Stimulated activated CD8-positive, alpha-beta memory T cell treated with anti-CD3 and anti-CD28 coated beads, Interleukin-7, amount 100 ng/mL, for 24 hours (primary cell): ENCODE data around the gene DCAF11.
A peak's percentile ranks its signal among the peaks of the same experiment; 100 is the strongest.

ENCODE experiments used
- DNase-seq: peaks from one replicate; pipeline ENCODE4 v3.0.0-alpha.2; 2020; ENCODE audit warnings: low read depth

DCAF11 gene

GRCh38 chr14:24114532-24115421 is at the start of gene DCAF11, which contains the start of gene NRL:
TSS of gene DCAF11 (plus strand) at chr14:24114777. CDS start at chr14:24115595, 818 bp downstream.
TSS of gene NRL (minus strand) at chr14:24114949. CDS start at chr14:24082848, 32,101 bp downstream.
- DNase-seq: peak; percentile 94

DNA sequence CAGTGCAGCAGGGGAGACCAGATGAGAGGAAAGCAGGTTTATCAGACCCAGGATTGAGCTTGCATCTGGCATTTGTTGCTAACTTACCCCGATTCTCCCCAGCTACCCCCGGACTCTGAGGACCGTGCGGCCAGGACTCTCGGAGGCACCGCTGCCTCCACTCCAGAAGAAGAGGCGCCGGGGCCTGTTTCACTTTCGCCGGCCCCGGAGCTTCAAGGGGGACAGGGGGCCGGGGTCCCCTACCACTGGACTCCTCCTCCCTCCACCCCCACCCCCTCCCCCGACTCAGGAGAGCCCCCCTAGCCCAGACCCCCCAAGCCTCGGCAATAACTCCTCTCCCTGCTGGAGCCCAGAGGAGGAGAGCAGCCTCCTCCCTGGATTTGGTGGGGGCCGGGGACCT is 49.7 kb upstream of the DCAF11 start:
- no peak for DNase-seq

DNA sequence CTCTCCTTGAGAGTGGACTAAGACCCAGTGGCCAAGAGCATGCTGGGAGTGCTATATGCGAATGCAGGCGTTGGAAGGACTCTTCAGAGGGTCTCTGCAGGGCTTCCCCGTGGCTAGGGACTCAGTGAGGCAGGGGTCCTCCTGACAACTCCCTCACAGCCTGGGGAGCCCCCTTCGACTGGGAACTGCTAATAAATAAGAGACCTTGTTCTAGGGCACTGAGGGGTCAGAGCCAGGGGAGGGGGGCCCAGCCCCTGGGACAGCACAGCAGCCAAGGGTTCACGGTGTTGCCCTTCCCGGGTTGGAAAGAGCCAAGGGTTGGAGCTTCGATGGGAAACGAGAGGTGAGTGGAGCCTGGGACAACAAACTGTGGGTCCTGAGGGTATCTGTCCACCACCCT is 49.2 kb upstream of the DCAF11 start:
- DNase-seq: no peak

DNA sequence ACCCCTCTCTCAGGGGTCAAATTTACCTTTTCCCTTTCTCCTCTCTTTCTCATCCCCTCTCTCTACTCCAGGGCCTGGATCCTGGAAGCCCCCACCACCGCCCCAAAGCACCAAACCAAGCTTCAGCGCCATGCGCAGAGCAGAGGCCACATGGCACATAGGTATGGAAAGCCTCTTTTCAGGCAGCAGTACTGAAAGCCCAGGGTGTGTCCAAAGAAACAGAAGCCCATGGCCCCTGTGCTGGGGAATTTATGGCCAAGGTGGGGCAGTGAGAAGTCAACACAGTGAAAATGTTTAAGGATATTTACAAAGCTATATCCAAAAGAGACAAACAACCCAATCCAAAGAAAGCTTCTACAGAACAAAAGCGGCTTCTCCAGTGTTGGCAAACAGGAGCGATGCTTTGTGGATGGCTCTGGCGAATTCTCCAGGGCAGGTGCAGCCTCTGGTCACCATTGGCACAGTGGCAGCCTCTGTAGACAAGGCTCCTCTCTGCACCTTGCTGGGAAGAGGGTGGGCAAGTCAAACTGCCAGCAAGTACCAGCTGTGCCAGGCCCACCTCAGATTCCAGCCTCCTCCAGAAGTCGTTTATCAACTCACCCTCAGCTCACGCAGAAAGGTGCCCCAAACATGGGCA is 48.0 kb upstream of the DCAF11 start:
- no peak for DNase-seq

GRCh38 chr14:24067133-24068082 is 47.2 kb upstream of the DCAF11 start:
- no peak for DNase-seq

DNA sequence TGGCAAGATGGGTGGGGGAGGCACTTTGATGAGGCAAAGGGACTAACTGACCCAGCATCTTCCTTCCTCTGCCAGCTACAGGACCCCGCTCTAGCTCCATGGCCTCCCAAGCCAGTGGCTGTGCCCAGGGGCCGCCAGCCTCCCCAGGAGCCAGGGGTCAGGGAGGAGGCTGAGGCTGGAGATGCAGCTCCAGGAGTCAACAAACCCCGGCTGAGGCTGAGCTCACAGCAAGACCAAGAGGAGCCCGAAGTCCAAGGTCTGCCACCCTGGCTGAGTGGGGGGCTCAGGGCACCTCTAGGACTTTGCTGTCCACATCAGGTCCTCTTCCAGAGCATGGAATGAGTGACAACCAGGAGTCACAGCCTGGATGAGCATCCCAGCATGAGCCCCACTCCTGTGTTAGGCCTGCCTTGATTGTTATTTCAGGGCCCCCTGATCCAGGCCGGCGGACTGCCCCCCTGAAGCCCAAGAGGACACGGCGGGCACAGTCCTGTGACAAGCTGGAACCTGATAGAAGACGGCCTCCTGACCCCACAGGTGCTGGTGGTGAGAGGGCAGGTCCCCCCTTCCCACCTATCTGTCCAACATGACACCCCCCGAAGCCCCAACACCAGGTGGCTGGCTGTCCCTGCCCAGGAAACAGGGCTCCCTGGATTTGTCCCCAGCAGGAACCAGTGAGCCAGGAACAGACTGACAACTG is 45.7 kb upstream of the DCAF11 start:
- DNase-seq: no peak

GRCh38 chr14:24069411-24069735 is 45.2 kb upstream of the DCAF11 start:
- DNase-seq: no peak

GRCh38 chr14:24070285-24071143 is 44.1 kb upstream of the DCAF11 start:
- no peak for DNase-seq

- no peak for DNase-seq
These were observed 43.4 kb upstream of the DCAF11 start, which contains the start of gene CPNE6 for GRCh38 chr14:24071144-24071697. TSS of gene CPNE6 (plus strand) at chr14:24071562. CDS start at chr14:24072937, 1,375 bp downstream.

DNA sequence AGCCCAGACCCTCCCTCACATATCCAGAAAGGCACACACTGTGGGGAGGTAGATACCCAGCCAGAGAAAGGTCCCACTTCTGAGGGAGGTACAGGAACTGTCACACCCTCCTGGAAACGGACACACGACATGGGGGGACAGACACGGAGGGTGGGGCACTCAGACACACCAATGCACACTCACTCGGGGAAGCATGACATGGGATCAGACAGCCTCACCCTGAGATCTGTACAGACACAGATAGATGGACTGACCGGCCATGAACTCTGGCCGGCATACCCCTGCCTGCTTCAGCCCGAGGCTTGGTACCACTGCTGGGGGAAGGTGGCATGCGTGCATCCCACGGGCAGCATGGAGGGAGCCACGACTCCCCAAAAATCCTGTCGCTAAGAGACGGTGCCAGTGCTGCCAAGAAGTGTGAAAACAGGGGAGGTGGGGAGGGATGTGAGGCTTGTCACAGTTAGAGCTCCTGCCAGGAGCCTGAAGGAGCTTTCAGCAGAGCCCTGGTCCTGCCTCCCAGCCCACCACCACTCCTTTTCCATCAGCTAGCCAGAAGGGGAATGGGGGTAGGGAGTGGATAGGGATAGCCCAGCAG is 42.6 kb upstream of the DCAF11 start:
- DNase-seq: no peak

- DNase-seq: no peak
These were observed 42.1 kb upstream of the DCAF11 start for GRCh38 chr14:24072436-24072835.

GRCh38 chr14:24072881-24073877 is 41.4 kb upstream of the DCAF11 start:
- no peak for DNase-seq

GRCh38 chr14:24074625-24075484 is 39.7 kb upstream of the DCAF11 start:
- no peak for DNase-seq

- DNase-seq: no peak
These were observed 38.9 kb upstream of the DCAF11 start for GRCh38 chr14:24075485-24076301.

DNA sequence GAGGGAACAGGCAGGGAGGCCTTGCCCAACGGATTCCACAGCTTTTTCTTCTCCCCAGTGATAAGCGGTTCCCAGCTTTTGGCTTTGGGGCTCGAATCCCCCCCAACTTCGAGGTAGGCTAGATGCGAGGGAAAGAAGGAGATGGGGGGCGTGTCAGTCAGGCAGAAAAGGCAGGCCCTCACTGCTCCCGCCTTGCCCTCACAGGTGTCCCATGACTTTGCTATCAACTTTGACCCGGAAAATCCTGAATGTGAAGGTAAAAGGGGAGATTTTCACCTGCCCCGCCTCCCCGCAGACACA is 38.3 kb upstream of the DCAF11 start:
- no peak for DNase-seq

DNA sequence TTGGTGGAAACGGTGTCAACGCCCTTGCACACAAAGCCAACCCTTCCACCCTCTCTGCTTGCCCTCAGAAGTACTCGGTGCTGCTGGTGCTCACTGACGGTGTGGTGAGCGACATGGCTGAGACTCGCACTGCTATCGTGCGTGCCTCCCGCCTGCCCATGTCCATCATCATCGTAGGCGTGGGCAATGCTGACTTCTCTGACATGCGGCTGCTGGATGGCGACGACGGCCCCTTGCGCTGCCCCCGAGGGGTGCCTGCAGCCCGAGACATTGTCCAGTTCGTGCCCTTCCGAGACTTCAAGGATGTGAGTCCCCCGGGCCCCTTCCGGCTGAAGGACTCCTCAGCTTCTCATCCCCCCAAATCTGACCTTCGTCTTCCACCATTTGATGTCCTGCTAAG is 37.5 kb upstream of the DCAF11 start:
- no peak for DNase-seq

- no peak for DNase-seq
These were observed 36.4 kb upstream of the DCAF11 start for GRCh38 chr14:24078146-24078545.
